Endothelial cell of umbilical vein (primary cell): Measurements from ENCODE around the gene NAP1L5. TPM values are rescaled to one million over a fixed set of nuclear protein-coding genes. Genes with fewer than 3 reads are reported as not detected.

ENCODE experiments used
- BruUV-seq: library from RNA; stranded (reverse); fragments of 400-500 nt; replicated peaks from 2 replicates; lab custom pipeline; 2021; lab: Mats Ljungman, UMichigan
- CTCF ChIA-PET: fragments of 300-600, 350-600 bp; sonication (Branson Sonifier 250); formaldehyde crosslinking; loops from one replicate; lab custom pipeline; 2021; ENCODE audit warnings: antibody characterized with exemption, inconsistent platforms; lab: Charles Lee
- POLR2A ChIA-PET: fragments of 300-600, 350-600 bp; sonication (Branson Sonifier 250); formaldehyde crosslinking; loops from one replicate; lab custom pipeline; 2021; ENCODE audit warnings: antibody characterized with exemption, inconsistent platforms; lab: Charles Lee
- DNase-seq: peaks from one replicate; pipeline ENCODE4 v3.0.0-alpha.2; 2011; ENCODE audit warnings: low read depth, low spot score
- FAIRE-seq: peaks from 2 replicates; lab custom pipeline; 2011; peaks lifted over from hg19 to GRCh38; lab: Jason Lieb, UNC
- H2AFZ ChIP-seq: 2 replicates; pipeline ENCODE4 v1.6.0; 2012; ENCODE audit warnings: low read depth, low read length, control low read depth, inconsistent platforms
- H3K27ac ChIP-seq: 2 replicates; pipeline ENCODE4 v1.5.1; 2011; ENCODE audit warnings: low read depth, mild to moderate bottlenecking, control low read depth, low read length, moderate library complexity; ENCODE audit not compliant: insufficient read depth
- H3K27me3 ChIP-seq, 2 experiments: 2 replicates each; pipeline versions ENCODE4 v1.6.0 to v1.6.1; 2011; ENCODE audit warnings: low read length in 2 of 2, mixed read lengths in 1 of 2; ENCODE audit not compliant: control insufficient read depth in 2 of 2, insufficient read depth in 2 of 2
- H3K36me3 ChIP-seq, 2 experiments: 2 replicates in 1 of 2; 3 replicates in 1 of 2; pipeline ENCODE4 v1.5.1; 2011; ENCODE audit warnings: low read length in 2 of 2, mild to moderate bottlenecking in 1 of 2, moderate library complexity in 1 of 2; ENCODE audit not compliant: control insufficient read depth in 2 of 2, insufficient read depth in 2 of 2; ENCODE audit errors: extremely low read depth in 1 of 2
- H3K4me1 ChIP-seq: 3 replicates; pipeline ENCODE4 v1.5.1; 2011; ENCODE audit warnings: mild to moderate bottlenecking, low read length; ENCODE audit not compliant: control insufficient read depth, insufficient read depth; ENCODE audit errors: extremely low read depth
- H3K4me2 ChIP-seq: 2 replicates; pipeline ENCODE4 v1.6.1; 2011; ENCODE audit warnings: low read length, control low read depth, mixed read lengths; ENCODE audit not compliant: insufficient read depth
- H3K4me3 ChIP-seq, 3 experiments: fragments of 200-600 bp in 1 of 3; sonication (generic), shearing (Covaris generic) in 1 of 3; replicated peaks in 1 of 3; 2 replicates each; pipeline ENCODE4 v1.5.1; 2011 to 2016; ENCODE audit warnings: control low read depth in 3 of 3, low read length in 3 of 3, mild to moderate bottlenecking in 2 of 3, inconsistent platforms in 1 of 3, low read depth in 1 of 3, moderate library complexity in 1 of 3; ENCODE audit not compliant: insufficient read depth in 1 of 3
- H3K79me2 ChIP-seq: 2 replicates; pipeline ENCODE4 v1.6.0; 2012; ENCODE audit warnings: low read length, inconsistent platforms; ENCODE audit not compliant: control insufficient read depth, insufficient read depth
- H3K9ac ChIP-seq: replicated peaks from 2 replicates; pipeline ENCODE3; 2011; ENCODE audit warnings: low read length, control low read depth; ENCODE audit not compliant: insufficient read depth; ENCODE audit errors: extremely low read depth
- H3K9me1 ChIP-seq: replicated peaks from 3 replicates; pipeline ENCODE4 v1.6.0; 2011; ENCODE audit warnings: mild to moderate bottlenecking, low read length; ENCODE audit not compliant: control insufficient read depth, insufficient read depth; ENCODE audit errors: extremely low read depth
- H3K9me3 ChIP-seq: replicated peaks from 2 replicates; pipeline ENCODE4 v1.5.1; 2012; ENCODE audit warnings: low read length, inconsistent platforms; ENCODE audit not compliant: control insufficient read depth, insufficient read depth
- H4K20me1 ChIP-seq: replicated peaks from 2 replicates; pipeline ENCODE3; 2011; ENCODE audit warnings: mild to moderate bottlenecking, low read length; ENCODE audit not compliant: control insufficient read depth, insufficient read depth; ENCODE audit errors: extremely low read depth
- EZH2 ChIP-seq: IDR thresholded peaks from 2 replicates; pipeline ENCODE4 v1.6.1; 2012; ENCODE audit warnings: borderline replicate concordance, low read depth, mild to moderate bottlenecking, moderate library complexity, low read length, inconsistent platforms; ENCODE audit not compliant: severe bottlenecking
- FOS ChIP-seq: IDR thresholded peaks from 2 replicates; pipeline ENCODE4 v1.6.1; 2011; ENCODE audit warnings: mild to moderate bottlenecking, low read length, moderate library complexity, borderline replicate concordance; ENCODE audit not compliant: insufficient read depth
- GATA2 ChIP-seq: IDR thresholded peaks from 2 replicates; pipeline ENCODE4 v1.7.0; 2011; ENCODE audit warnings: low read depth, mild to moderate bottlenecking, moderate library complexity, mixed read lengths, low read length; ENCODE audit not compliant: insufficient read length, insufficient read depth
- JUN ChIP-seq: IDR thresholded peaks from 2 replicates; pipeline ENCODE4 v1.6.1; 2011; ENCODE audit warnings: borderline replicate concordance, low read depth; ENCODE audit not compliant: insufficient read length, insufficient read depth
- MYC ChIP-seq: IDR thresholded peaks from one replicate; pipeline ENCODE4 v1.6.1; 2011; ENCODE audit warnings: mild to moderate bottlenecking, low read depth, low read length
- POLR2A ChIP-seq: IDR thresholded peaks from 2 replicates; pipeline ENCODE4 v1.6.1; 2012; ENCODE audit warnings: low read depth, mild to moderate bottlenecking, control low read depth, low read length
- POLR2AphosphoS5 ChIP-seq: IDR thresholded peaks from 2 replicates; pipeline ENCODE4 v1.6.1; 2012; ENCODE audit warnings: low read depth, mild to moderate bottlenecking, control low read depth, low read length, moderate library complexity; ENCODE audit not compliant: insufficient read depth
- dilution Hi-C: fragments of 300-500 bp; cut with MboI; formaldehyde crosslinking; loops from one replicate; pipeline ENCODE4 v1.15.0; 2019; ENCODE audit warnings: low sequenced_read_pairs; ENCODE audit not compliant: extremely low pct_ligation_motif_present
- intact Hi-C: fragments of 100-400 bp; cut with micrococcal nuclease; formaldehyde crosslinking; loops from one replicate; pipeline ENCODE4 v1.10.0; 2022
- polyA plus RNA-seq, 4 experiments: library from polyadenylated mRNA; depleted of rRNA in 3 of 4; stranded (reverse) in 3 of 4; unstranded in 1 of 4; fragments of >200 nt; gene quantifications; 2 replicates each; pipeline versions ENCODE4 v1.2.1 to v1.2.3, GENCODE V29; 2011 to 2012; ENCODE audit warnings: missing spikeins in 1 of 4
- total RNA-seq: library from RNA; stranded (reverse); gene quantifications from 2 replicates; pipeline ENCODE4 v1.2.3, GENCODE V29; 2021
- TF ChIP-seq, protein P1 (sequence below), 2 donors: IDR thresholded peaks; 1 replicate in 1 of 2; 2 replicates in 1 of 2; pipeline ENCODE4 v1.5.1; 2011; ENCODE audit warnings: low read length in 2 of 2, mild to moderate bottlenecking in 2 of 2, moderate library complexity in 2 of 2, control low read depth in 1 of 2, inconsistent platforms in 1 of 2, low read depth in 1 of 2; ENCODE audit not compliant: insufficient read depth in 1 of 2; ENCODE audit errors: extremely low read depth in 1 of 2
- TF ChIP-seq, protein P2 (sequence below): IDR thresholded peaks from 2 replicates; pipeline ENCODE4 v1.6.1; 2011; ENCODE audit not compliant: insufficient read depth, insufficient read length

The NAP1L5 gene
- total and polyA plus RNA-seq, 2 donors (not counting 3 experiments of a cell fraction or from before 2014, with no cell fraction given) = 3.4 to 6.1 TPM

GRCh38 chr4:88681209-88681608, 16.4 kb downstream of the NAP1L5 start:
- no peak overlapping the region for H3K27ac ChIP-seq
- H4K20me1 ChIP-seq = no peaks in the 10 kb centered on the region
- no peaks in the 10 kb centered on the region for H3K79me2 ChIP-seq
- ChIA-PET CTCF (interaction anchor here (1.0 to 1.1 kb wide), 2 partner anchors 8 to 9 kb away, joined by 3 to 4 read pairs; no protein-coding TSS in a partner anchor), POLR2A (no interaction called here)
- DNase-seq = no peak
- no peak overlapping the region for H2AFZ ChIP-seq
- no peaks in the 10 kb centered on the region for H3K9me3 ChIP-seq
- H3K9me1 ChIP-seq = no peaks in the 10 kb centered on the region
- BruUV-seq = no TSS peak
- intact Hi-C loops (no loop called here), dilution Hi-C loops (no loop called here)
- no peak overlapping the region for H3K4me3 ChIP-seq
- TF ChIP-seq MYC = no peak
- no peak for TF ChIP-seq EZH2
- no peak for TF ChIP-seq POLR2AphosphoS5
- TF ChIP-seq POLR2A = no peak
- TF ChIP-seq FOS = no peak
- TF ChIP-seq GATA2 = no peak
- TF ChIP-seq, protein P1, sequence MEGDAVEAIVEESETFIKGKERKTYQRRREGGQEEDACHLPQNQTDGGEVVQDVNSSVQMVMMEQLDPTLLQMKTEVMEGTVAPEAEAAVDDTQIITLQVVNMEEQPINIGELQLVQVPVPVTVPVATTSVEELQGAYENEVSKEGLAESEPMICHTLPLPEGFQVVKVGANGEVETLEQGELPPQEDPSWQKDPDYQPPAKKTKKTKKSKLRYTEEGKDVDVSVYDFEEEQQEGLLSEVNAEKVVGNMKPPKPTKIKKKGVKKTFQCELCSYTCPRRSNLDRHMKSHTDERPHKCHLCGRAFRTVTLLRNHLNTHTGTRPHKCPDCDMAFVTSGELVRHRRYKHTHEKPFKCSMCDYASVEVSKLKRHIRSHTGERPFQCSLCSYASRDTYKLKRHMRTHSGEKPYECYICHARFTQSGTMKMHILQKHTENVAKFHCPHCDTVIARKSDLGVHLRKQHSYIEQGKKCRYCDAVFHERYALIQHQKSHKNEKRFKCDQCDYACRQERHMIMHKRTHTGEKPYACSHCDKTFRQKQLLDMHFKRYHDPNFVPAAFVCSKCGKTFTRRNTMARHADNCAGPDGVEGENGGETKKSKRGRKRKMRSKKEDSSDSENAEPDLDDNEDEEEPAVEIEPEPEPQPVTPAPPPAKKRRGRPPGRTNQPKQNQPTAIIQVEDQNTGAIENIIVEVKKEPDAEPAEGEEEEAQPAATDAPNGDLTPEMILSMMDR (IDR thresholded peaks at IDR 0.05; ENCODE audit: extremely low read depth in 1 of 2, insufficient read depth in 1 of 2, low read depth in 1 of 2, low read length in 2 of 2) = no peak
- TF ChIP-seq JUN = no peak
- TF ChIP-seq, protein P2, sequence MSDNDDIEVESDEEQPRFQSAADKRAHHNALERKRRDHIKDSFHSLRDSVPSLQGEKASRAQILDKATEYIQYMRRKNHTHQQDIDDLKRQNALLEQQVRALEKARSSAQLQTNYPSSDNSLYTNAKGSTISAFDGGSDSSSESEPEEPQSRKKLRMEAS = no peak
- FAIRE-seq = no peak
- no peaks in the 10 kb centered on the region for H3K4me1 ChIP-seq
- H3K4me2 ChIP-seq = no peak overlapping the region
- no peak overlapping the region for H3K9ac ChIP-seq
- H3K36me3 ChIP-seq = peaks cover 0 to 8% of the 10 kb centered on the region in 2 experiments
- no peaks in the 10 kb centered on the region for H3K27me3 ChIP-seq
